Forelimb muscle (tissue), 1 donor: ENCODE measurements around the gene NFATC4. TPM values are rescaled to one million over a fixed set of nuclear protein-coding genes. Genes with fewer than 3 reads are reported as not detected.
"Not testable (repeated sequence)": the region's sequence is repeated elsewhere in the genome, so short reads cannot be mapped to it uniquely, and the experiment has no call there.

Experiments
- DNase-seq: peaks from one replicate; pipeline ENCODE4 v3.0.0-alpha.2; 2013; ENCODE audit warnings: low read depth
- polyA plus RNA-seq: library from polyadenylated mRNA; unstranded; fragments of 120-200 nt; gene quantifications from one replicate; pipeline ENCODE4 v1.2.1, GENCODE V29; 2013; ENCODE audit not compliant: insufficient read length

Gene NFATC4
- polyA plus RNA-seq, 1 donor = 39.2 TPM

- not testable (repeated sequence) for DNase-seq
Observed at GRCh38 chr14:24387579-24387978, 19.6 kb downstream of the NFATC4 start.

- DNase-seq = no peak
Observed at GRCh38 chr14:24388474-24389179, 20.6 kb downstream of the NFATC4 start.

DNA sequence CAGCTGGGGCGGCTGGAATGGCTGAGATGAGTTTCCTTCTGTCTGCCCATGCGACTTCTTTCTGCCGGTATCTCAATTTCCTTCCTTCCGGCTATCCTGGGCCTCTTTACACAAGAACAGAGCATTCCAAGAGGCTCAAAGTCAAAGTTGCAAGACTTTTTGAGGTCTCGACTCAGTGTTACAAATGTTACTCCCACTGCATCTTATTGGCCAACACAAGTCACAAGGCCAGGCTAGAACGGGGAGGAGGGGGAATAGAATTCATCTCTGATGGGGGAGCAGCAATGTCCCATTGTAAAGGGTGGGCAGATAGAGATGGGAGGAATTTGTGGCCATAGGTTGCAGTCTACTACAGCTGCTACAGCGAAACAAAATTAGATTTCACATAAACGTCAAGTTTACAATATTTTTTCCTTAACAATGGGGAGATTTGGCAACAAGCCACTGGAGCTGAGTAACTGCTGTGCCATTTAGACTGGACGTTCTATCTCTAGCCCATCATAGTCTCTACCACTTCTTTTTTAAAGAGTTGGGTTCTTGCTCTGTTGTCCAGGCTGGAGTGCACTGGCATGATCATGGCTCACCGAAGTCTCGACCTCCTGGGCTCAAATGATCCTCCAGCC is 21.4 kb downstream of the NFATC4 start:
- no peak for DNase-seq

DNA sequence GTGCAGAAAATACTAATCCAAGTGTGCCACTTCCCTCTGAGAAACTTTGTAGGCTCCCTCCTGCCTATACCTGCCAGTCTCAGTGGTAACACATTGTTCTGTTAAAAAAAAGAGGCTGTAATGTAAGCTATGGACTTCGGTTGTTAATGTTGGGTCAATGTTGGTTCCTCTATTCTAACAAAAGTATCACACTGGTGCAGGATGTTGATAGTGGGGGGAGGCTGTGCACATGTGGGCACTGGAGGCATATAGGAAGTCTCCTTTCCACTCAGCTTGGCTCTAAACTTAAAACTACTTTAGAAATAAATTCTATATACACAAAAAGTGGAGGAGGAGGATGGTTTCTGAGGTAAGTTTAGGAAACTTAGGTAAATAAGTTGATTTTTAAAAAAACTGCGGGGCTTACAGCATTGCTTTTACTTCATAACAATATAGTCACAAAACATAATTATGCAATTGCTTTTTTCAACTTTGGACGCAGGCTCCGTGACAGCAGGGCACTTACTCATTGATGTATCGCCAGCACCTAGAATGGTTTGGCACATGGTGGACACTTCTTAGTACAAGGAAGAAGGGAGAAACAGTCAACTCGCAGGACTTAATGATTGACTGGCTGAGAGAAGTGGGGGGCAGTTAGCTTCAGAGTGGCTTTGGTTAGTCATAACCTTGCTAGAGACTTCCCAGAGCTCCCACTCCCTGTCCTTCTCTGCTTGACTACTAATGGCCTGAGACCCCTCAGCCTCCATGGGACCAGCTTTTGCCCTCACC is 22.9 kb downstream of the NFATC4 start:
- no peak for DNase-seq

- DNase-seq = no peak
Observed at GRCh38 chr14:24392325-24393091, 24.5 kb downstream of the NFATC4 start.

GRCh38 chr14:24394275-24394674 is 26.3 kb downstream of the NFATC4 start:
- no peak for DNase-seq

DNA sequence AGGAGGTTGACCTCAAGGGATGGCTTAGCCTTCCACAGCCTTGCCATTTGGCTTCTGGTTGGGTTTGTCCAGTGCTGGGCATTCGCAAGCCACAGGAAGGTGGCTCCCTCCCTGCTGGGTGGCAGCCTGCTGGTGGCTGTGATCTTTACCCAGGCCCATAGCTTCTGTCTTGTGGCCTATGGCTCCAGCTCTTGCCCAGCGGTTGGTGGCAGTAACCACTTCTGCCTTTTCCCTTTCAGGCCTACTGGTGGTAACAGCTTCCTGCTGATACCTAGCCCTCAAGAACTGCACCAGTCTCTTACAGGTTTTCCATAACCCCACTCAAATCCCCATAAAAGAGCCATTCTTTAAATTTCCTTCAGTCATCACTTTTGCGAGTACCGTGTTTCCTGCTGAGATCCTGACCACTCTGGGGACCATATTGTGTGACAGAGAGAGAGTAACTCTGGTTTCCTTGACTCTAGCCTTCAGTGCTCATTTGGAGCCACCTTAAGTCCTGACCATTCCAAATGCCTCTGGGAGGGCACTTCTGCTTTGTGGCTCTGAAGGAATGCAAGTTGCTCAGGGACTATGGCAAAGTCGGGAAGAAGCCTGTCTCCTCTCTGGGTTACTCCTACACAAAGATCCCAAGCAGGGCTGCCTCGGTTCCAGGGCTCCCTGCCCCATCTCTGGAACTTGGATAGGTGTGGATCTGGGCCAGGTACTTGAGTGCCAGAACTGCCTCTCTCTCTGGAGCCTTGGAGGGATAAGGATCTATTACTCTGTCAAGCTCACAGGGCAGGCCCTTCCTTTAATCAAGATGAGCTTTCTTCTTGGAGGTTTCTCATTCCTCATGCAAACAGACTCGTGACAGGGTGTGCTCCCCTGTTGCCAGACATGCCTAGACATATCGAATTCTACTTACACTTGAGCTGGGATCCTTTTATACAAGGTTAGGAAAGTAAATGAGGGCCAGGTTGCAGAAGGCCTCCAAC is 27.9 kb downstream of the NFATC4 start:
- DNase-seq = no peak

GRCh38 chr14:24397639-24398292 is 29.8 kb downstream of the NFATC4 start:
- DNase-seq = no peak

GRCh38 chr14:24398293-24398652 is 30.3 kb downstream of the NFATC4 start:
- DNase-seq = peak; percentile 32

DNA sequence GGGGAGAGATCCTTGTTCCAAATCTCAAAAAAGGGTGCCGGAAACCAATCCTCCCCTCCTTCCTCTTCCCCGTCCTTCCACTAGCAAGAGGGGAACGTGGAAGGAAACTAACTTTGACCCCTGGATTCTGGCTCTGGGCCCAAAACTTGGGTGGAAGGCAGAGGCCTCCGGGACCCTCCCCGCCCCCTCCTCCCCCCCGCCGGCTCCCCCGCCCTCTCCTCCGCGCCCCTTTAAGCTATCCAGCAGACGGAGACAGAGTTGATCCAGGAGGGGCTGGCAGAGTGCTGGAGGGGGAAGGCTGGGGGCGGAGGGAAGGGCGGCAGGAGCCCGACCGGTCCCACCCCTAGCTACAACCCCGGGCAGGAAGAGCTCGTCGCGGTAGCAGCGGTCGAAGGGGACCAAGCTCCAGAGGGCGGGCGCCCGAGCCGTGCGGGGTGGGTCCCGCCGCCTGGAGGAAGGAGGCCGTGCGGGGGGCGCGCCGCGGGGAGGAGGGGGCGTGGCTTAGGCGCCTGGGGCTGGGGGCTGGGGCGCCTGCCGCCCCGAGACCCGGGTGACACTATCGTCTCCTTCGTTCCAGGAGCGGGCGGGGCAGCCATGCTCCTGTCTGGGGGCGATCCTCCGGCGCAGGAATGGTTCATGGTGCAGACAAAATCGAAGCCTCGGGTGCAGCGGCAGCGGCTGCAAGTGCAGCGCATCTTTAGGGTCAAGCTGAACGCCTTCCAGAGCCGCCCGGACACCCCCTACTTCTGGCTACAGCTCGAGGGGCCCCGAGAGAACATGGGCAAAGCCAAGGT is 30.9 kb downstream of the NFATC4 start, which contains the start of gene NYNRIN:
Gene NYNRIN, plus strand, starts transcription at position 351 of the 794 bp plus-strand sequence. Its CDS starts 244 bp downstream, at position 595.
- DNase-seq = peak; percentile 38

- no peak for DNase-seq
Observed at GRCh38 chr14:24399447-24399822, 31.5 kb downstream of the NFATC4 start.

GRCh38 chr14:24399999-24400718 is 32.2 kb downstream of the NFATC4 start:
- DNase-seq = no peak

GRCh38 chr14:24401810-24402702 is 34.1 kb downstream of the NFATC4 start:
- DNase-seq = no peak

DNA sequence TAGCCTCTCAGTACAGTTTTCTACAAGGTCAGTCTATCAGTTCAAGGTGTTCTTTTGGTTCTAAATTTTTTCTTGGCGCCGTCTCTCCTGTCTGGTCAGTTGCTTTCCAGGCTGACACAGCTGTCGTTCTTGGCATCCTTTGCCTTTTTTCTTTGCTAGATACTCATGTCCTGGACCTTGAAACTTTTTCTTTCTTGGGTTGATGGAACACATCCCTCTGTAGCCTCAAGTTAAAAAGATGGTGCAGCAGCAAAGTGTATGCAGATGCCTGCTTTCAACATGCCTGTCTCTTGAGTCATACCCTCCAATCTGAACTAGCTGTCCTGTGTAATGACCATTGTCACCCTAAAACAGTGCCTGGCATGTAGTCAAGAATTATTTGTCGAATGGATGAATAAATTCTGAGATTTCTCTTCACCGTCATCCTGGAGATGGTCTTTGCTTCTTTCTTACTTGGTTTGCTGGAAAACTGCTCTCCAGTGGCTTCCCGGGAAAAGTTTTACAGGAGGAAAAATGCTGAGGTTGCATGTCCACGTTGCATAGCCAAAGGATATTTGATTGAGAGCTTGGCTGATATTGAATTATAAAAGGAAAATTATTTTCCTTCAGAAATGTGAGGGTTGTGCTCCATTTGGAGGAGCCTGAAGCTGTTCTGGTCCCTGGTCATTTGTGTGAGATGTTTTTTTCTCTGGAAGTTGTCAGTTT is 35.5 kb downstream of the NFATC4 start:
- peak; percentile 39 for DNase-seq

DNA sequence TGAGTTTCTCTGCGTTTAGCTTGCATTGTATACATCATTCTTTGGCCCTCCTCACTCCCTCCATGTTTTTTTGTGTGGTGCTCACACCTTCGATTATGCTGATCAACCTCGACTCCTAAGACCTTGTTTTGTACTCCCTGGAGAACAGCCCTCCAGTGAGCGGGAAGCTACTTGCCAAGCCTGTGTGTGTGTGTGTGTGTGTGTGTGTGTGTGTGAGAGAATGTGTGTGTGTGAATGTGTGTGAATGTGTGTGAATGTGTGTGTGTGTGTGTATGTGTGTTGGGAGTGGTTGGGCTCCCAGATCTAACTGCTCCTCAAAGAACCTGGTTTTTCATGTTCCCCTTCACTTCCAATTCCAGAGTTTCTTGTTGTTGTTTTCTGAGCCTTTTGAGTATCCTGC is 36.8 kb downstream of the NFATC4 start:
- no peak for DNase-seq

DNA sequence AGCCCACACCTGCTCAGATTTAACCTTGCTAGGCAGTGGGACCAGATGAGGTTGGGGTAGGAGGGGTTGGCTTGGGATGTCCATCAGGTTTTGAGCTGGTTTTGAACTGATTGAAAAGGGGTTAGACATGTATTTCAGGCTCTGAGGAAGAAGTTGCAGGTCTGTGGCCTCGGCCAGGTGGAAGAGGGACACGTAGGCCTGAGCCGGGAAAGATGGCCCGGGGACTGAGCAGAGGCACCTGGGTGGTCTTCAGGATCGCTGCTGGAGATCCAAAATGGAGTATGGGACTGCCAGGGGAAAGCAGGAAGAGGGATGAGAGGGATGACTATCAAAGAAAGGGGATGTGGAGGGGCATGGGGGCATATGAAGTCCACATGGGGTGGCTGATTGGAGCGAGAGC is 38.4 kb downstream of the NFATC4 start:
- no peak for DNase-seq
